VCaP (cell line): ENCODE data around the gene SIRPA.

ENCODE experiments used
- H3K27ac ChIP-seq: fragments of 450-650 bp; 2 replicates; pipeline ENCODE4 v1.5.1; 2017
- CTCF ChIP-seq: fragments of 450-650 bp; conservative IDR thresholded peaks from 2 replicates; pipeline ENCODE4 v1.5.1; 2017; ENCODE audit warnings: mild to moderate bottlenecking, moderate library complexity

The SIRPA gene

DNA sequence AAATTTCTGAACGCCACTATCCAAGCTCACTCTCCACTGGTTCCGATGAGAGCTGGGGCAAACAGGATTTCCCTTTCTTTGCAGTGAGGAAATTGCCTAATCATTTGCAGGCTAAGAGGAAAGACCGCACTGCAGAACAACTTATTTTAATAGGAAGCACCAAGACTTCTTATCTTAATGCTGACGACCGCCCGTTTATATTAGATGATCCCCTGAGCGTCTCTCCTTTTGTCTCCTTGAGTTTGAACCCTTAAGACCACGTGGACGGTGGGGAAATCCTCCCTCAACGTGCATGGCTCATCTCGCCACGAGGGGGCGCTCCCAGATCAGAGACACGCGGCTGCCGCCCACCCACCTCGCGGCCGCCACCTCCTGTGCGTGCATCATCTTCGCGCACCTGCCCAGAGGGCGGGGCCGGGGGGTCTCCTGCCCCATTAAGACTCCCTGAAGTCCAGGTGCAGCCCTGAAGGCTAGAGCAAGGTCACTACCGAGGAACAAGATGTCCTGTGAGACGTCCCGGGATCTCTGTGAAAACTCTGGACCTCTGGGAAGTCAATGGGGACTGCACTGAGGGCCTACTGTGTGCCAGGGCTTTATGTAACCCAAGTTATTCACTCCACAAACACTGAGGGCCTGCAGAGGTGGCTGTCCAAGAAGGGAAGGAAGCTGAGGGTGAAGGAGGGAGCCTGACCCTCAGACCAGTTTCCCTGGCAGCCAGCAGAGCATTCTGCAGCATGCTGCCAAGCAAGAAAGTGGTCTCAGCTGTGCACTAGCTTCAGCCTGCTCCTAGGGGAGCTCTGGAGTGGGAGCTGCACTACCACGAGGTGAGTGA is 70.5 kb downstream of the SIRPA start:
- peak overlapping the region; percentile 27; the same call in 1 of the 2 replicates for H3K27ac ChIP-seq
- TF ChIP-seq CTCF: peak; percentile 99

DNA sequence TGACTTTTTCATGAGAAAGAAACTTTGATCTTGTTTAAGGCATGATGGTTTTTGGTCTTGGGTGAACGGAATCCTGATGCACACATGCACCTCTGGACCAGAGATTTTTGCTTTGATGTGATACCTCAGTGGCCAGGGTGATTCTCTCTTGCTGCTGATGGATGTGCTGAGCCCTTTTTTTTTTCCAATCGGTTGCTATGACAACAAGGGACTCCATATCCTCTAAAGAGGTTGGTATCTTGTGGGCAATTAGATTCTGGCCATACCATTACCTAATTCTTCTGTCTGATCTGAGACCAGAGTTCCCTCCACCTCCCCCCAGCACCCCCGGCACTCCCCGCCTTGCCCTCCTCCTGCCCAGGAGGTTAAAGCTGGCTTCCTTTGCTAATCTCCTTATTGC is 73.8 kb downstream of the SIRPA start:
- no peak overlapping the region for H3K27ac ChIP-seq
- no peak for TF ChIP-seq CTCF

DNA sequence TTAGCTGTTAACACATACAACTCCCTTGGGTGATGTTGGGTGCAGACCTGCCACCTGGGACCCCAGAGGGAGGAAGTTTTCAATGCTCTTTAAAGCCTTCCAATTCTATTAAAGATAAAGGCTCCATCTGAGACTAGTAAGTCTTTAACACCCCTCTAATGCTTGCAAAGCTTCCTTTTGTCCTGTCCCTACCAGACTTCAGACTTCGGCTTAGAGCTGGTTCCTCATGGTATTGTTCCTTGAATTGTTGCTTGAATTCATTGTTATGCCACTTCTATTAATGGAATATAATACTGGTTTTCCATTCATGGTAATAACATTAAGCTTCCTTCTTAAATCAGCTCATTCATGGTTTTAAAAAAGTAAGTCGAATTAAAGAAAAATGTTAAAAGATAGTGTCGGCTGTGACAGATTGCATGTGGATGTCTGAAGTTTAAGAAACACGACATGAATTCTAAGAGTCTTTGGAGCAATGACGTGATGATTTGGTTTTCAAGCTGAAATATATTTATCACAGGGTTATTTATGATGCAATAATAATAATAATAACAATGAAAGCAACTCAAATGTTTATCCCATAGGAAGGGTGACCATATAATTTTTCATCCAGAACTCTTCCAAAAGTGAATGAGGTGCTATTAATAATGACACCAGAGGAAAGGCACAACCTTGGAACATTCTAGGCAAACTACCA is 76.8 kb downstream of the SIRPA start:
- TF ChIP-seq CTCF: no peak
- H3K27ac ChIP-seq: no peak overlapping the region

DNA sequence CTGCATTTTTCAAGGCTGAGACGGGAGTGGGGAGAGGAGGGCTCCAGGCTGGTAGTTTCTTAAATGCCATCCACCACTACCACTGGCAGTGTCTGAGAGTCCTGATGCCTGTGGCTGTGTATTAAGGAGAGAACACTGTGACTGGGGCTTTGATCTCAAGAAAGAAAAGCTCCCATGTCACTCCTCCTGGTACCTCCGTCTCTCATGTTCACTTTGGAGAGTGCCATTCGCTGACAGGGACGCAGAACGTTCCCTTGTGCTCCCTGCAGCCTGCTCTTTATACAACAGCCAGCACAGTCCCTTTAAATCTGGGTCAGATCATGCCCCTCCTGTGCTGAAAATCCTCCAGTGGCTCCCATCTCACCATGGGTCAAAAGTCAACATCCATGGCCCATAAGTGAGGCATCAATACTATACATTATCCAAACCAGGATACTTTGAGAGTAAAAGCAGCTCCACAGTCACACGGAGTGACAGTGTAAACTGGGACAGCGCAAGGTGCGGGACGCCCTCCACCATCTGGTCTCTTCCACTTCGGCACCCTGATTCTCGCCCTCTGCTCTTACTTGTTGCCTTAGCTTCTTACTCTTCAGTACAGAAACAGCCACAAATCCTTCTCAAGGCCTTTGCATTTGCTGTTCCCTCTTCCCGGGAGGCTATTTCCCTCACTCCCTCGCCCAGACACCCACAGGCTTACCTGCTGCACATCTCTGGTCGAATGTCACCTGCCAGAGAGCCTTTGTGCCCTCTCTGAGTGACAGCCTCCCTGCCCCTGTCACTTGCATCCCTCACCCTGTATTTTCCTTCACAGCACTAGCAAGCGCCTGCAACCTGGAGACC is 78.6 kb downstream of the SIRPA start:
- TF ChIP-seq CTCF: no peak
- H3K27ac ChIP-seq: no peak overlapping the region

DNA sequence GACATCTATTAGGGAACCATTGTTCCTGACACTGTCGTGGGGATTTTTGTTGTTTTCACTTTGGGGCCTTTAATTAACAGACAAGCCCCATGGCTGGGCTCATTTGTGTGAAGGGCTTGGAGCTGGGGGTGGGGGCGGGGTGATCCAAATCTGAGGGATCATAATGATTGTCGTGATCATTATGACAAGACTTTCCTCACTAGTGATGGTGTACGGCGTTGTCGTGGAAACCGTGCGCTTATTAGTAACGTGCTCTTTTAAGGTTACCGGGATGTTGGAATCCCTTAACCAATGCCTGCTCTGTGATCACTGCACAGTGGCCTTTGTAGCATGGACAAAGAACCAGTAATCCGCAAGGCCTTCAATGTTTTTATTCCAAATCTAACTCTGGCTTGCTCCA is 80.1 kb downstream of the SIRPA start:
- TF ChIP-seq CTCF: no peak
- no peak overlapping the region for H3K27ac ChIP-seq

DNA sequence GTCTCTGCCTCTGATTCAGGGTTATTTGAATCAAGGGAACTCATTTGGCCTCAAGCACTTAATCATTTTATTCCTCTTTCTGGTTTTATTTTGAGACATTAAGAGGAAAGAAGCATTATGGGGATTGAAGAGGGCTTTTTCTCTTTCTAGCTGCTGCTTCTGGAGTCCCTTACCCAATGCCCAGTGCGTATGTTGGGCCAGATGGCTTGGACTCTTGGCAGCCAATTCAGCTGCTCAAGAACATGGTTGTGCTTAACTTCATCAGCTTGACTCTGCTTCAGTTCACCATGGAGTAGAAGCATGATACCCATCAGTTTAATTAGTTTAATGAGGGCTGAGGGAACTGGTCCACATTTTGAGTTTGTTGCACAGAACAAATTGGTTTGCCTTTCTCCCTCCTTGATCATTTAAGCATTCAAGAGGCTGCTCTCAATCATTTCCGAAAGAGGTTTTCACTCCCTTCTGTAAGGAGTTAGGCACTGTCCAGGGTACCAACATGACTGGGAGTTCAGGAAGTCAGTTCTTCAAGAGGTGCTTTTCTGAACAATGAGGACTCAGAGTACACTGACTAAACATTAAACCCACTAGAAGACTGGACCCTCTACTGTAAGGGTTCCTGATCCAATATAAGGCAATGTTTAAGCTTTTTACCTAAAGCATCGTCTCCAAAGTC is 84.0 kb downstream of the SIRPA start:
- no peak overlapping the region for H3K27ac ChIP-seq
- no peak for TF ChIP-seq CTCF
